GM18861 (cell line): ENCODE data around the gene EGLN3.
"Not testable (repeated sequence)": the region's sequence is repeated elsewhere in the genome, so short reads cannot be mapped to it uniquely, and the experiment has no call there.

Experiments
- ATAC-seq: cut with Tn5 transposase; IDR thresholded peaks from one replicate; pipeline ENCODE4 v1.9.1; 2021; ENCODE audit not compliant: unreplicated experiment

EGLN3 gene

GRCh38 chr14:33938131-33938949 is 12.5 kb downstream of the EGLN3 start:
- no peak for ATAC-seq

DNA sequence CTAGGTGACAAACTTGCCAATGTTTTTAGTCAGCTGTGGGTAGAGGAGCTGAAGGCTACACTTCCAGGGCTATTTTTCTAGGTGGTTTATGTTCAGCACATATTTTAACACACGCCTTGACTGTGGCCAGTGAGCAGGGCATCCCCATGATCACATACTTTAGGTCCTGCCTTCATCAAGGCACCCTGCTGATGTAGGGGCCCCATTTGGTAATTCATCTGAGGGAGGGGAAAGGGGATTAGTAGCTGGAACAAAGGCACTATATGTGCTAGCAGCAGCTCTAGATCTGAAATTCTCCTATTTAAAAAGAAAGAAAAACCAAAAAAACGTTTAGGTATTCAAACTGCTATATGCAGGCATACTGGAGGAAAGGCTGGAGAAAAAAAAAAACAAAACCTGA is 14.5 kb downstream of the EGLN3 start:
- ATAC-seq, result no peak

DNA sequence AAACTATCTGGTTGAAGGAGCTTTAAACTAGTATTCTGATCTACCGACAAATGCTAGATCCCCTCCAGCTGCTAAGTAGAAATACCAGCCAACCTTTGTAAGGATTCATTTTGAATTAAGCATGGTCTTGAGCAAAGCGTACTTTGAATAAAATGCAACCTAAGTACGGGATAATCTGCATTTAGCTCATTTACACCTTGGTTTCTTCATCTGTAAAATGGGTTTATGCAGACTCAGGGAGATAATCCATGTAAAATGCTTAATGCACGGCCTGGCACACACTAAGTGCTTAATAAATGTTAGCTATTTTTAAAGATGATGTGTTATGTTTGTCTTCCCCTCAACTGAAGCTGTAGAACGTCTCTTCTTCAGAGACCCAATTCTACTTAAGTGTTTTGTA is 15.9 kb downstream of the EGLN3 start:
- no peak for ATAC-seq

DNA sequence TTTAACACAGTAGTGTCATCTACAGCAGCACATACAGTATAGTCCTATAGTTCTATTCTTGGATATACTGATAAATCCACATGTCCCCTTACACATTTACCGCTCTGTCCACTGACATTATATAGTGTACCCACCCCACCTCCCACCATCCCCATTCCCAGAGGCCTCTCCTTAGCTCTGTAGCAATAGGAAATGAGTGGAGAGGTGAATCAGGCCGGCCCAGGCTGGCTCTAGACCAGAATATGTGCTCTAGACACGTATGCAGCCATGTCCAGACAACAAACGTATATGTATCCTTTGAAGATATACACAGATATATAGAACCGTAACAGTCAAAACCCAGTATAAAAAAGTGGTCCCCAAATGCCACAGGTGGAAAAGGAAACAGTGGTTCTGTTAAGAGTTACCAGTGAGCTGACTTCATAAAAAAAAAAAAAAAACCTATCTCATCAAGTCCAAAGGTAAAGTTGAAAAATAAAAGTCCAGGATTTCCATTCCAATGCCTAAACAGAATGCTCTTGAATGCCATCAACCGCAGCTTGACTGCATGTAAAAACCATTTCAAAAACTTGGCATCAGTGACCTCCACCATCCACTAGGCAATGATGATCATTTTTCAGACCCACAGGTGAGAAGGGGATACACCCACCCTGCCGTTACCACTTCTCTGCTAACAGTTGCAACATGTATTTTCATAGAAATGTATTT is 16.7 kb downstream of the EGLN3 start:
- no peak for ATAC-seq

- ATAC-seq, result no peak
Observed at GRCh38 chr14:33933386-33933933, 17.4 kb downstream of the EGLN3 start.

DNA sequence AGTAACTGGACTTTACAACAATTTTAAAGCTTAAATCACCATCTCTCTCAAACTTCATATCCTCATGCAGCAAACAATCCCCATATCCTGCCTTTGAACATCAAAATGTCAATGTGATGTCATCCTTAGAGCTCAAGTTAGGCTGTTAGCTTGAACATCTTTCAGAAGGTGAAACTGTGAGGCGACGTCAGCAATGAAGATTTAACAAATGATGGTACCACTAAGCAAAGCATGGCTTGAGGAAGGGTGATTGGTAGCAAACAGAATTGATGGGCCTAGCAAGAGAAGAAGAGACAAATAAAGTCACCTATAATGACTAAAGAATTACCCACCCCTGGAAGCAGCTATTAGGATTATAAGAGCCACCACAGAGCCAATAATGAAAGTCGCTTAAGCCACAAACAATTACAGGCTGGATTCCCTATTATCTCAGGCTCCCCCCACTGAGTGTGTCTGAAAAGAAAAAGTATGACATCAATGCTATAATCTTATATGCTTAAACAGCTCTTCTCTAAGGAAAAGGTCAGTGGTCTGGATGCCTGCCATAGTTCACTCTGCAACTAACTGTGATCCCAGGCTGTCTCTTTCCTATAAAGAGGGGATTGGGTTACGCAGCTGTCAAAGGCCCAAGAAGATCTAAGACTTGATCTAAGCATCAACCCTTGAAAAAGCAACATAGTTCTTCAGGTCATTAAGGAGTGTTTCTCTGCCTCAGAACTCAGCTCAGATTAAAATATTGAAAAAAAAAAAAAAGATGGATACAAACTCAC is 18.1 kb downstream of the EGLN3 start:
- ATAC-seq, result no peak

- no peak for ATAC-seq
Observed at GRCh38 chr14:33932033-33932432, 18.8 kb downstream of the EGLN3 start.

DNA sequence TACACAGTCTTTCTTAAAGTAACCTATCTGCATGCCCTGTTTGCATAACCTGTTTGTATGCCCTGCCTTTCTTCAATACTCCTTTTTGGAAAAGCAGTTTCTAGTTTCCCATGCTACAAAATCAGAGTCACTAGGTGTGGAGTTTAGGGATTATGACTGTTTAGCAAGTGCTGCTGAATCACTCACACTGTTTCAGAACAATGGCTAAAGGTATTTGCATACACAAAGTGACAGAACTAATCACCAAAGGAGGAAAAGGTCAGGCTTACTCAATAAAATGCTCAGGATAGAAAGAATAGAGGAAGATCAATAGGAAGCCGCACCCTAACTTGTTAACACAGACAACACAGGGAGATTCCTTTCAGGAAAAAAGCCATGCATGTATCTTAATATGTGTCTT is 19.4 kb downstream of the EGLN3 start:
- ATAC-seq, result no peak

DNA sequence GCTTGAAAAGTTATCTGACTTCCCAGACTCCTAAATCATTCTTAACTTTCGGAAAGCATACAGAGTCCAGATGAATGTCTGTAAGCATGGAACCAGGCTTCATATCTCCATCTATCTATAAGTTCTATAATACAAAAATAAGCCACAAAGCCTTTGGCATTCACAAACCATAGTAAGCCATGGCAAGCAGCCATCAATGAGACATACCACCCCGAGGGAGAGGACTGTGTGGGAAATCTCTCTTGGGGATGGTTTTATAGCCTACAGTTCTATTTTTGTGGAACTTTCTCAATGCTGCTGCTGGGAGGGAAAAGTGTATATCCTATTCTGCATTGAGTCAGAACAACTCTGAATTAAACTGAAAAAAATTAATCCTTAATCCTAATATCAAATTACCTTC is 20.4 kb downstream of the EGLN3 start:
- ATAC-seq, result no peak

DNA sequence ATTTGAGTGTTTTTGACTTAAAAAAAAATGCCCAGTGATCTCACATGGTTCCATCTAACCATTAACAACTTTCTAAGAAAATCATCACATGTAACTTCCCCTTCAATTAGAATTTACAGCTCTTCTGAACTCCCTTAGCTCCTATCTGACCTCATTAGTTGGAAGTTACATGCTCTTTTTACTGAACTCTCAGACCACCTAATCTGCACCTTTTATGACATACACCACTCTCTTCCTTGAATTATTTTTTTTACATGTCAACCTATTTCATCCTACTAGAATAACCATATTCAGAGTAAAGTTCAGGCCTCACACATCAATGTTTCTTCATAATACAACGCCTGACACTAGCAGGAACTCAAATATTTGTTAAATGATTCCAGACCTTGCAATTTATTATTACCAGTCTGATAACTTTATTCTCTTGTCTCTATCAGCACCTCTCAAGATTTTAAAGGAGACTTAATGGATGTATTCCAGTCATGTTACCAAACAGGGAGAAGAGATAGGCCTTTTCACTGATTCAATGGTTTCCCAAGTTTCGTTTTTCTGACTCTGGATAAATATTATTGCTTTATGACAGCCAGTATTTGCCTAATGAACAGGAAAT is 21.0 kb downstream of the EGLN3 start:
- ATAC-seq, result no peak

- no peak for ATAC-seq
Observed at GRCh38 chr14:33928895-33929294, 22.0 kb downstream of the EGLN3 start.

DNA sequence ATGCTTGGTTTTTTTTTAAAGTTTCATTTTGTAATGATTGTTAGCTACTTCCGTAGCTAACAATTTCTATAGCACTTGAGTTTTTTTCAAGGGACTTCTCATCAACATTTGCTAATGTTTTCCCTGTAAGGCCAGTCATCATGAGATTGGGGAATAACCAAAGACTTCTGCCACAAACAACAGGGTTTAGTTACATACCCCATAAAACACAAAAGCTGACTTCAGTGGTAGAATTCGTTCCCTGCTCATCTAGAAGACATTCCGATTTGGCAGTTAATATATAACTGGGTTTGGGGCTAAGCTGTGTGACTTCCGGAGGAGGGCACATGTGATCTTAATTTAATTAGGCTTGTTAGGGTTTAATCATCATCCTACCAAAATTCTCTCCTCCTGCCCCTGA is 22.9 kb downstream of the EGLN3 start:
- no peak for ATAC-seq

- ATAC-seq, result not testable (repeated sequence)
Observed at GRCh38 chr14:33926967-33927366, 23.9 kb downstream of the EGLN3 start.

GRCh38 chr14:33925946-33926345 is 24.9 kb downstream of the EGLN3 start:
- no peak for ATAC-seq

- ATAC-seq, result no peak
Observed at GRCh38 chr14:33925235-33925634, 25.6 kb downstream of the EGLN3 start.

GRCh38 chr14:33924566-33925100 is 26.2 kb downstream of the EGLN3 start:
- no peak for ATAC-seq

DNA sequence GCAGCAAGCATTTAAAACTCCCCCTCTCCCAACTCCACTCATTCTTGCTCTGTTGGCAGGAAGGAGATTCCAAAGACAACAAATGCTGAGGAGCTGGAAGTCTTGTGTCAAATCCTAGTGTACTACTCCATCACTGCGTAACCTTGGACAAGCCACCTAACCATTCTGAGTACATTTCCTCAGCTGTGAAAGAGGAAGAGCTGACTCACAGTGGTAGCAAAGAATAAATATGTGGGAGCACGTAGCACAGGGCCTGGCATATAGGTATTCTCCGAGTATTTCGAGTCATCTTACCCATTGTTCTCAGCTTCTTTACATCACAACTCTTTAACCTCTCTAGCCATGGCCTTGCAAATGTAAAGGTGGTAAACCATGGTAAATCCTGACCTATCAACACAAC is 28.7 kb downstream of the EGLN3 start:
- ATAC-seq, result no peak

DNA sequence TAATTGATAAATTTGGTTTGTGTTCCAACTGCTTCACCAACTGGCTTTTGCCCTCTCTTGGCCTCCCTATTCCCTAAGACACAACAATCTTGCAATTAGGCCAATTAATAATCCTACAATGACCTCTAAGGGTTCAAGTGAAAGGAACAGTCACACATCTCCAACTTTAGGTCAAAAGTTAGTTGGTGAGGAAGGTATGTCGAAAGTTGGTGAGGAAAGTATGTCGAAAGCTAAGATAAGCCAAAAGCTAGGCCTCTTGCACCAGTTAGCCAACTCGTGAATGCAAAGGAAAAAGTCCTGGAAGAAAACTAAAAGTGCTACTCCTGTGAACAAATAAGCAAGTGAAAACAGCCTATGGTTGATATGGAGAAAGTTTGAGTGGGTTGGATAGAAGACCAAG is 32.6 kb downstream of the EGLN3 start:
- ATAC-seq, result no peak

DNA sequence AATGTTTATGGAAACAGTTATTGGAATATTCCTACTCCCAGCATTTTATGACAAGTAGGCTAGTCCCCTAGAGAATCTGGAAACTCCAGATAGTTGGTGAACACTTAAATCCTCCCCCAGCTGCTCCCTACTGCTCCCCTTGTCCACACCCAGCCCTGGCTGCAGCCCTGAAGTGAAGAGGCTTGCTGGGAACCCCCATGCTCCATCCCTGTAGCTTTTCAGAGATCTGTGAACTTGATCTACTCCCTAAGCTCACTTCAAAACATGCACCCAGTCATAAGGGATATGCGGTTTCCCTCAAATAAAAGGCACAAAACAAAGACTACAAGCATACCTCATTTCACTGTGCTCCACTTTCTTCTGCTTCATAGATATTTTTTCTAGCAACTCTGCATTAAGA is 33.2 kb downstream of the EGLN3 start:
- ATAC-seq, result no peak

GRCh38 chr14:33916663-33917565 is 34.0 kb downstream of the EGLN3 start:
- no peak for ATAC-seq
